Measurements from ENCODE around the gene SEPTIN8. TPM values are rescaled to one million over a fixed set of nuclear protein-coding genes. Genes with fewer than 3 reads are reported as not detected.

The SEPTIN8 gene
- total and polyA plus RNA-seq, 2 of the 13 experiments (the other 11 are each of a cell fraction or from before 2014, with no cell fraction given): 41.4 to 49.9 TPM

DNA sequence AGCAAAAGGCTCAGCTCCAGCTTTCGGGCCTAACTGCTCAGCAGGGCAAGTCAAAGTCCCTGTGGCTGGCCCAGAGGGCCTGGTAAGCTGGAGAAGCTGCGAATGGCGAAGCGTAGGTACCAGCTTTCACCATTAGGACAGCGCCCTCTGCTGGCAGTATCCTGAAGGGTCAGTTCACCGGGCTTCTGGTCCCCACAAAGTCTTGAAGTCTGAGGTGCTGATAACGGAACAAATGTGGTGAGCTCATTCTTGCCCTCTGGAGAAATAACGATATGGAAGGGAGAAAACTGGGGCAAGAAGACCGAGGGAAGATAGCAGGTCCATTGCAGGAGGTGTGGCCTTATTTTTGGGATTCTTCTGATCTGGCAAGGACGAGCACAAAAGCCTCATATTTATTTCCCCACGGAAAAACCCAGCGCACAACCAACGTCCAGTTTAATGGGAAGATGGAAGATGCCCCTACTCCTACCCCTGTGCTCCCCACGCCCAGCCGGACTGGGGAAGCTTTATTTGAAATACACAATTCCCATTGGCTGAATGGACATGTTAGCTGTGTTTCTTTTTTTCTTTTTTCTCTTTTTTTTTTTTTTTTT is 43.2 kb upstream of the SEPTIN8 start (continued):
- TF ChIP-seq, protein P1, sequence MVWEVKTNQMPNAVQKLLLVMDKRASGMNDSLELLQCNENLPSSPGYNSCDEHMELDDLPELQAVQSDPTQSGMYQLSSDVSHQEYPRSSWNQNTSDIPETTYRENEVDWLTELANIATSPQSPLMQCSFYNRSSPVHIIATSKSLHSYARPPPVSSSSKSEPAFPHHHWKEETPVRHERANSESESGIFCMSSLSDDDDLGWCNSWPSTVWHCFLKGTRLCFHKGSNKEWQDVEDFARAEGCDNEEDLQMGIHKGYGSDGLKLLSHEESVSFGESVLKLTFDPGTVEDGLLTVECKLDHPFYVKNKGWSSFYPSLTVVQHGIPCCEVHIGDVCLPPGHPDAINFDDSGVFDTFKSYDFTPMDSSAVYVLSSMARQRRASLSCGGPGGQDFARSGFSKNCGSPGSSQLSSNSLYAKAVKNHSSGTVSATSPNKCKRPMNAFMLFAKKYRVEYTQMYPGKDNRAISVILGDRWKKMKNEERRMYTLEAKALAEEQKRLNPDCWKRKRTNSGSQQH (CRISPR knock-in tag; IDR thresholded peaks at IDR 0.05; ENCODE audit: low read depth): peak; percentile 53; the same call in 1 of the 2 replicates
- no peak for TF ChIP-seq ZNF766 (CRISPR knock-in tag; IDR thresholded peaks at IDR 0.05; ENCODE audit: borderline replicate concordance)
- peak; percentile 67; the same call in 1 of the 2 replicates for TF ChIP-seq IRF2 (CRISPR knock-in tag; IDR thresholded peaks at IDR 0.05)
- TF ChIP-seq HNRNPLL (IDR thresholded peaks at IDR 0.05; ENCODE audit: low read depth, low read length, poor library complexity, severe bottlenecking): no peak
- TF ChIP-seq ZNF605 (CRISPR knock-in tag; IDR thresholded peaks at IDR 0.05): peak; percentile 46; the same call in 1 of the 2 replicates
- no peak for TF ChIP-seq FOXC1 (CRISPR knock-in tag; IDR thresholded peaks at IDR 0.05; ENCODE audit: borderline replicate concordance)
- peak; percentile 25; the same call in 1 of the 2 replicates for TF ChIP-seq PATZ1 (CRISPR knock-in tag; IDR thresholded peaks at IDR 0.05)
- no peak for TF ChIP-seq HNRNPL (IDR thresholded peaks at IDR 0.05; ENCODE audit: low read depth, low read length)
- no peak for TF ChIP-seq ZNF557 (CRISPR knock-in tag; IDR thresholded peaks at IDR 0.05)
- TF ChIP-seq, protein P2, sequence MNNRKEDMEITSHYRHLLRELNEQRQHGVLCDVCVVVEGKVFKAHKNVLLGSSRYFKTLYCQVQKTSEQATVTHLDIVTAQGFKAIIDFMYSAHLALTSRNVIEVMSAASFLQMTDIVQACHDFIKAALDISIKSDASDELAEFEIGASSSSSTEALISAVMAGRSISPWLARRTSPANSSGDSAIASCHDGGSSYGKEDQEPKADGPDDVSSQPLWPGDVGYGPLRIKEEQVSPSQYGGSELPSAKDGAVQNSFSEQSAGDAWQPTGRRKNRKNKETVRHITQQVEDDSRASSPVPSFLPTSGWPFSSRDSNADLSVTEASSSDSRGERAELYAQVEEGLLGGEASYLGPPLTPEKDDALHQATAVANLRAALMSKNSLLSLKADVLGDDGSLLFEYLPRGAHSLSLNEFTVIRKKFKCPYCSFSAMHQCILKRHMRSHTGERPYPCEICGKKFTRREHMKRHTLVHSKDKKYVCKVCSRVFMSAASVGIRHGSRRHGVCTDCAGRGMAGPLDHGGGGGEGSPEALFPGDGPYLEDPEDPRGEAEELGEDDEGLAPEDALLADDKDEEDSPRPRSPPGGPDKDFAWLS (CRISPR knock-in tag; IDR thresholded peaks at IDR 0.05; ENCODE audit: borderline replicate concordance): 0 out of 2 replicates have a peak, but pooled peaks have one; percentile 62
- peak; percentile 98 for TF ChIP-seq RAD21 (CRISPR knock-in tag; IDR thresholded peaks at IDR 0.05)
- TF ChIP-seq STAG1 (CRISPR knock-in tag; IDR thresholded peaks at IDR 0.05): peak; percentile 93
- TF ChIP-seq USF2 (IDR thresholded peaks at IDR 0.05; ENCODE audit: low read depth, low read length): no peak
- no peak for TF ChIP-seq USF2 (CRISPR knock-in tag; IDR thresholded peaks at IDR 0.05; ENCODE audit: borderline replicate concordance)
- peak; percentile 78 for TF ChIP-seq ZFY (CRISPR knock-in tag; IDR thresholded peaks at IDR 0.05)
- 0 out of 2 replicates have a peak, but pooled peaks have one; percentile 34 for TF ChIP-seq KAT7 (CRISPR knock-in tag; IDR thresholded peaks at IDR 0.05; ENCODE audit: borderline replicate concordance)
- peak; percentile 96 for TF ChIP-seq CTCF (CRISPR knock-in tag; IDR thresholded peaks at IDR 0.05)
- peak; percentile 54 for TF ChIP-seq SALL1 (CRISPR knock-in tag; IDR thresholded peaks at IDR 0.05)
- TF ChIP-seq RXRB (CRISPR knock-in tag; IDR thresholded peaks at IDR 0.05; ENCODE audit: borderline replicate concordance): peak; percentile 60
- 0 out of 2 replicates have a peak, but pooled peaks have one; percentile 54 for TF ChIP-seq ZNF230 (CRISPR knock-in tag; IDR thresholded peaks at IDR 0.05)
- no peak for TF ChIP-seq ZNF841 (CRISPR knock-in tag; IDR thresholded peaks at IDR 0.05; ENCODE audit: borderline replicate concordance)

All from HepG2 (cell line).